ENCODE results near the gene G6PD.

GRCh38 chrX:154490021-154490413, 56.6 kb downstream of the G6PD start:
- no peak for TF ChIP-seq EZH2 (IDR thresholded peaks at IDR 0.05; ENCODE audit: insufficient read depth, low read length)
- TF ChIP-seq, protein P1, sequence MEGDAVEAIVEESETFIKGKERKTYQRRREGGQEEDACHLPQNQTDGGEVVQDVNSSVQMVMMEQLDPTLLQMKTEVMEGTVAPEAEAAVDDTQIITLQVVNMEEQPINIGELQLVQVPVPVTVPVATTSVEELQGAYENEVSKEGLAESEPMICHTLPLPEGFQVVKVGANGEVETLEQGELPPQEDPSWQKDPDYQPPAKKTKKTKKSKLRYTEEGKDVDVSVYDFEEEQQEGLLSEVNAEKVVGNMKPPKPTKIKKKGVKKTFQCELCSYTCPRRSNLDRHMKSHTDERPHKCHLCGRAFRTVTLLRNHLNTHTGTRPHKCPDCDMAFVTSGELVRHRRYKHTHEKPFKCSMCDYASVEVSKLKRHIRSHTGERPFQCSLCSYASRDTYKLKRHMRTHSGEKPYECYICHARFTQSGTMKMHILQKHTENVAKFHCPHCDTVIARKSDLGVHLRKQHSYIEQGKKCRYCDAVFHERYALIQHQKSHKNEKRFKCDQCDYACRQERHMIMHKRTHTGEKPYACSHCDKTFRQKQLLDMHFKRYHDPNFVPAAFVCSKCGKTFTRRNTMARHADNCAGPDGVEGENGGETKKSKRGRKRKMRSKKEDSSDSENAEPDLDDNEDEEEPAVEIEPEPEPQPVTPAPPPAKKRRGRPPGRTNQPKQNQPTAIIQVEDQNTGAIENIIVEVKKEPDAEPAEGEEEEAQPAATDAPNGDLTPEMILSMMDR (IDR thresholded peaks at IDR 0.05; ENCODE audit: insufficient read depth, low read depth, low read length) = no peak
